22Rv1 (cell line): ENCODE data around the gene TGFBI.

Source experiments
- ZFX ChIP-seq: fragments of 450-650 bp; IDR thresholded peaks from 2 replicates; pipeline ENCODE4 v1.6.1; 2017; ENCODE audit warnings: antibody characterized with exemption, borderline replicate concordance
- TF ChIP-seq, protein P1 (sequence below): fragments of 450-650 bp; IDR thresholded peaks from 2 replicates; pipeline ENCODE4 v1.5.1; 2017; ENCODE audit warnings: mild to moderate bottlenecking

DNA sequence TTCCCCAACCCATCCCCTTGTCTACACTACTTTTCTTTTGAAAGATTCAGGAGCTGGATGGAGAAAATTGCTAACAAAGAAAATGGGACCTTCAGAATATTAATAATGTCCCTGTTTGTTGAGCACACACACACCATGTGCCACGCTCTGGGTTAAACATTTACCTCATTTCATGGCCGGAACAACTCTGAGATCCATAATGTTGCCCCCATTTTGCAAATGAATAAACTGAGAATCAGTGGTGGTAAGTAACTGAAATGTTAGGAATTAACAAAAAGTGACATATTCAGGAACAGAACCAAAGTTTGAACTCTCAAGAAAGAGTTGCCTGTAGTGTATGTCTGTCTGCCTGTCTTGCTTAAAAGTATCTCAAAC, 52.4 kb downstream of the TGFBI start:
- TF ChIP-seq, protein P1, sequence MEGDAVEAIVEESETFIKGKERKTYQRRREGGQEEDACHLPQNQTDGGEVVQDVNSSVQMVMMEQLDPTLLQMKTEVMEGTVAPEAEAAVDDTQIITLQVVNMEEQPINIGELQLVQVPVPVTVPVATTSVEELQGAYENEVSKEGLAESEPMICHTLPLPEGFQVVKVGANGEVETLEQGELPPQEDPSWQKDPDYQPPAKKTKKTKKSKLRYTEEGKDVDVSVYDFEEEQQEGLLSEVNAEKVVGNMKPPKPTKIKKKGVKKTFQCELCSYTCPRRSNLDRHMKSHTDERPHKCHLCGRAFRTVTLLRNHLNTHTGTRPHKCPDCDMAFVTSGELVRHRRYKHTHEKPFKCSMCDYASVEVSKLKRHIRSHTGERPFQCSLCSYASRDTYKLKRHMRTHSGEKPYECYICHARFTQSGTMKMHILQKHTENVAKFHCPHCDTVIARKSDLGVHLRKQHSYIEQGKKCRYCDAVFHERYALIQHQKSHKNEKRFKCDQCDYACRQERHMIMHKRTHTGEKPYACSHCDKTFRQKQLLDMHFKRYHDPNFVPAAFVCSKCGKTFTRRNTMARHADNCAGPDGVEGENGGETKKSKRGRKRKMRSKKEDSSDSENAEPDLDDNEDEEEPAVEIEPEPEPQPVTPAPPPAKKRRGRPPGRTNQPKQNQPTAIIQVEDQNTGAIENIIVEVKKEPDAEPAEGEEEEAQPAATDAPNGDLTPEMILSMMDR: no peak
- TF ChIP-seq ZFX: no peak
